Glutamatergic neuron (in vitro differentiated cells): ENCODE results near the gene HNRNPD. TPM values are rescaled to one million over a fixed set of nuclear protein-coding genes. Genes with fewer than 3 reads are reported as not detected.

Source experiments
- DNase-seq: peaks from one replicate; pipeline ENCODE4 v3.0.0; 2022
- H3K27ac Mint-ChIP-seq: one replicate; pipeline ENCODE4 v1.8.0; 2020; ENCODE audit warnings: mild to moderate bottlenecking, mixed read lengths, inconsistent platforms; ENCODE audit not compliant: unreplicated experiment
- H3K27me3 Mint-ChIP-seq: one replicate; pipeline ENCODE4 v1.8.0; 2020; ENCODE audit warnings: mild to moderate bottlenecking, moderate library complexity, mixed read lengths, inconsistent platforms; ENCODE audit not compliant: unreplicated experiment
- H3K36me3 Mint-ChIP-seq: one replicate; pipeline ENCODE4 v1.8.0; 2020; ENCODE audit warnings: mild to moderate bottlenecking, mixed read lengths, inconsistent platforms; ENCODE audit not compliant: unreplicated experiment
- H3K4me1 Mint-ChIP-seq: one replicate; pipeline ENCODE4 v1.8.0; 2020; ENCODE audit warnings: mild to moderate bottlenecking, low read depth, mixed read lengths, inconsistent platforms; ENCODE audit not compliant: unreplicated experiment
- H3K4me3 Mint-ChIP-seq: one replicate; pipeline ENCODE4 v1.8.0; 2020; ENCODE audit warnings: mild to moderate bottlenecking, mixed read lengths, inconsistent platforms; ENCODE audit not compliant: unreplicated experiment
- H3K9me3 Mint-ChIP-seq: one replicate; pipeline ENCODE4 v1.8.0; 2020; ENCODE audit warnings: mild to moderate bottlenecking, moderate library complexity, mixed read lengths, inconsistent platforms; ENCODE audit not compliant: unreplicated experiment
- CTCF ChIP-seq: fragments of 200-600 bp; sonication (generic); IDR thresholded peaks from one replicate; pipeline ENCODE4 v1.5.0; 2021; ENCODE audit not compliant: partially characterized antibody, unreplicated experiment
- total RNA-seq: library from RNA; stranded (reverse); fragmentation: NEBNext Ultra II Directional; extraction: Animal tissue kit (Norgen Biotek cat#: 25700); gene quantifications from one replicate; pipeline ENCODE4 v1.2.1, GENCODE V29; 2021; ENCODE audit not compliant: unreplicated experiment

Gene HNRNPD
- total RNA-seq, 1 donor from 2014 or later = 253 TPM

- Mint-ChIP-seq H3K9me3 (no peaks in the 10 kb centered on the region), H3K4me1 (peaks cover 6% of the 10 kb centered on the region), H3K4me3 (no peak overlapping the region), H3K27ac (no peak overlapping the region), H3K27me3 (no peaks in the 10 kb centered on the region), H3K36me3 (no peaks in the 10 kb centered on the region)
- no peak for DNase-seq
- TF ChIP-seq CTCF = no peak
Observed at GRCh38 chr4:82363896-82364487, 9.8 kb downstream of the HNRNPD start.

- H3K4me3 Mint-ChIP-seq = no peak overlapping the region
- no peaks in the 10 kb centered on the region for H3K27me3 Mint-ChIP-seq
- no peaks in the 10 kb centered on the region for H3K9me3 Mint-ChIP-seq
- H3K36me3 Mint-ChIP-seq = no peaks in the 10 kb centered on the region
- DNase-seq = no peak
- no peak overlapping the region for H3K27ac Mint-ChIP-seq
- H3K4me1 Mint-ChIP-seq = peaks cover 6% of the 10 kb centered on the region
- TF ChIP-seq CTCF = no peak
Observed at GRCh38 chr4:82362565-82362964, 11.2 kb downstream of the HNRNPD start.

GRCh38 chr4:82360298-82361177, 13.3 kb downstream of the HNRNPD start:
- Mint-ChIP-seq H3K4me1 (peaks cover 4% of the 10 kb centered on the region), H3K36me3 (no peaks in the 10 kb centered on the region), H3K27ac (no peak overlapping the region), H3K27me3 (no peaks in the 10 kb centered on the region), H3K9me3 (no peaks in the 10 kb centered on the region), H3K4me3 (no peak overlapping the region)
- TF ChIP-seq CTCF = peak; percentile 57
- DNase-seq = no peak

GRCh38 chr4:82358847-82359246, 14.9 kb downstream of the HNRNPD start:
- Mint-ChIP-seq H3K27ac (no peak overlapping the region), H3K4me3 (no peak overlapping the region), H3K27me3 (no peaks in the 10 kb centered on the region), H3K36me3 (no peaks in the 10 kb centered on the region), H3K9me3 (no peaks in the 10 kb centered on the region), H3K4me1 (peaks cover 4% of the 10 kb centered on the region)
- DNase-seq = no peak
- TF ChIP-seq CTCF = no peak

GRCh38 chr4:82357640-82358039, 16.2 kb downstream of the HNRNPD start:
- H3K27me3 Mint-ChIP-seq = no peaks in the 10 kb centered on the region
- TF ChIP-seq CTCF = no peak
- peaks cover 2% of the 10 kb centered on the region for H3K4me1 Mint-ChIP-seq
- H3K4me3 Mint-ChIP-seq = no peak overlapping the region
- DNase-seq = no peak
- no peaks in the 10 kb centered on the region for H3K36me3 Mint-ChIP-seq
- no peak overlapping the region for H3K27ac Mint-ChIP-seq
- no peaks in the 10 kb centered on the region for H3K9me3 Mint-ChIP-seq
